A673 (cell line): Measurements from ENCODE around the gene CDH12. TPM values are rescaled to one million over a fixed set of nuclear protein-coding genes. Genes with fewer than 3 reads are reported as not detected.

Source experiments
- BruUV-seq: library from RNA; stranded (reverse); fragments of 400-500 nt; replicated peaks from 2 replicates; lab custom pipeline; 2021; lab: Mats Ljungman, UMichigan
- CTCF ChIA-PET: fragments of 300-600 bp; sonication (Branson Sonifier 250); formaldehyde crosslinking; loops from one replicate; lab custom pipeline; 2022; ENCODE audit warnings: antibody characterized with exemption; lab: Charles Lee
- POLR2A ChIA-PET: fragments of 300-600 bp; sonication (Branson Sonifier 250); formaldehyde crosslinking; loops from one replicate; lab custom pipeline; 2022; ENCODE audit warnings: antibody characterized with exemption; ENCODE audit not compliant: low non-redundant PET; lab: Charles Lee
- DNase-seq: peaks from one replicate; pipeline ENCODE4 v3.0.0-alpha.2; 2015; ENCODE audit warnings: low spot score
- H3K27ac ChIP-seq: fragments of 200-600 bp; sonication (generic); 2 replicates; pipeline ENCODE4 v1.5.1; 2016; ENCODE audit warnings: mixed run types, low read depth, mild to moderate bottlenecking, mixed read lengths, antibody characterized with exemption, low read length; ENCODE audit not compliant: poor library complexity, severe bottlenecking
- H3K27me3 ChIP-seq: fragments of 200-600 bp; sonication (generic); replicated peaks from 2 replicates; pipeline ENCODE4 v1.6.1; 2017; ENCODE audit warnings: mixed run types, low read depth, mild to moderate bottlenecking, mixed read lengths, antibody characterized with exemption, low read length; ENCODE audit not compliant: insufficient read depth, poor library complexity
- H3K36me3 ChIP-seq: fragments of 200-600 bp; sonication (generic); 2 replicates; pipeline ENCODE4 v1.6.1; 2016; ENCODE audit warnings: mixed run types, mild to moderate bottlenecking, mixed read lengths, antibody characterized with exemption, low read length; ENCODE audit not compliant: insufficient read depth, poor library complexity, severe bottlenecking
- H3K4me1 ChIP-seq: fragments of 200-600 bp; sonication (generic); 2 replicates; pipeline ENCODE4 v1.6.1; 2017; ENCODE audit warnings: mixed run types, mild to moderate bottlenecking, mixed read lengths, antibody characterized with exemption, low read length; ENCODE audit not compliant: insufficient read depth, poor library complexity, severe bottlenecking
- H3K4me3 ChIP-seq: fragments of 200-600 bp; sonication (generic); 2 replicates; pipeline ENCODE4 v1.5.1; 2016; ENCODE audit warnings: low read depth, mixed run types, mild to moderate bottlenecking, mixed read lengths, low read length; ENCODE audit not compliant: poor library complexity, severe bottlenecking
- H3K9me3 ChIP-seq: fragments of 200-600 bp; sonication (generic); 2 replicates; pipeline ENCODE4 v1.6.1; 2016; ENCODE audit warnings: mixed run types, low read depth, mild to moderate bottlenecking, mixed read lengths, antibody characterized with exemption, low read length; ENCODE audit not compliant: poor library complexity, severe bottlenecking
- EZH2 ChIP-seq: fragments of 200-600 bp; sonication (generic); IDR thresholded peaks from 2 replicates; pipeline ENCODE4 v1.6.1; 2017; ENCODE audit warnings: borderline replicate concordance, low read depth, mild to moderate bottlenecking, mixed read lengths, antibody characterized with exemption, low read length; ENCODE audit not compliant: poor library complexity, severe bottlenecking
- intact Hi-C: fragments of 100-400 bp; cut with micrococcal nuclease; formaldehyde crosslinking; loops from one replicate; pipeline ENCODE4 v1.10.0; 2022; ENCODE audit not compliant: unreplicated experiment
- total RNA-seq: library from RNA; stranded (reverse); gene quantifications from 2 replicates; pipeline ENCODE4 v1.2.3, GENCODE V29; 2021
- TF ChIP-seq, protein P1 (sequence below): fragments of 300-800, 200-600 bp; sonication (generic); conservative IDR thresholded peaks from 2 replicates; pipeline ENCODE4 v1.5.1; 2017; ENCODE audit warnings: low read depth, mild to moderate bottlenecking, antibody characterized with exemption, low read length, moderate library complexity, mixed read lengths

CDH12 gene
- total RNA-seq, 1 experiment from 2014 or later, result 39.5 TPM

DNA sequence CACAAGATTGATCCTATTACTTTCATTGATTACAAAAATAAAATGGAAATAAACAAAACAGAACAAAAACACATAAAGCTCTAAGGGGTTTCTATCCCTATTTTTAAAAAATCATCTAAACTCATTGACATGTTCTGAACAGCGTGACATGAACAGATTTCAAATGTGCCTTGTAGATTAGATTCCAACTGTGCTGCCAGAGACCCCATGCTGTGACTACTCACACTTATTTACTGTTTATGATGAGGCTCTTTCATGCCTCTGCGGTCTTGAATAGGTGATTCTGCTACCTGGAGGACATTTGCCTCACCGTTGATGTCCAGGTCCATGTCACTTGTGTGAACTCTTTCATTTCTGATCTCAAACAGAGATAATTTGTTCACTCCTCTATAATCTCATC, 990.2 kb downstream of the CDH12 start:
- no peaks in the 10 kb centered on the region for H3K9me3 ChIP-seq
- H3K27ac ChIP-seq, result no peak overlapping the region
- H3K4me3 ChIP-seq, result no peak overlapping the region
- H3K4me1 ChIP-seq, result peaks cover 8% of the 10 kb centered on the region
- no peaks in the 10 kb centered on the region for H3K36me3 ChIP-seq
- peak; percentile 55 for DNase-seq
- POLR2A ChIA-PET, result no interaction called here
- intact Hi-C loops, result no loop called here
- no peaks in the 10 kb centered on the region for H3K27me3 ChIP-seq
- no TSS peak for BruUV-seq
- CTCF ChIA-PET, result no interaction called here
- TF ChIP-seq, protein P1, sequence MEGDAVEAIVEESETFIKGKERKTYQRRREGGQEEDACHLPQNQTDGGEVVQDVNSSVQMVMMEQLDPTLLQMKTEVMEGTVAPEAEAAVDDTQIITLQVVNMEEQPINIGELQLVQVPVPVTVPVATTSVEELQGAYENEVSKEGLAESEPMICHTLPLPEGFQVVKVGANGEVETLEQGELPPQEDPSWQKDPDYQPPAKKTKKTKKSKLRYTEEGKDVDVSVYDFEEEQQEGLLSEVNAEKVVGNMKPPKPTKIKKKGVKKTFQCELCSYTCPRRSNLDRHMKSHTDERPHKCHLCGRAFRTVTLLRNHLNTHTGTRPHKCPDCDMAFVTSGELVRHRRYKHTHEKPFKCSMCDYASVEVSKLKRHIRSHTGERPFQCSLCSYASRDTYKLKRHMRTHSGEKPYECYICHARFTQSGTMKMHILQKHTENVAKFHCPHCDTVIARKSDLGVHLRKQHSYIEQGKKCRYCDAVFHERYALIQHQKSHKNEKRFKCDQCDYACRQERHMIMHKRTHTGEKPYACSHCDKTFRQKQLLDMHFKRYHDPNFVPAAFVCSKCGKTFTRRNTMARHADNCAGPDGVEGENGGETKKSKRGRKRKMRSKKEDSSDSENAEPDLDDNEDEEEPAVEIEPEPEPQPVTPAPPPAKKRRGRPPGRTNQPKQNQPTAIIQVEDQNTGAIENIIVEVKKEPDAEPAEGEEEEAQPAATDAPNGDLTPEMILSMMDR, result no peak
- TF ChIP-seq EZH2, result no peak

DNA sequence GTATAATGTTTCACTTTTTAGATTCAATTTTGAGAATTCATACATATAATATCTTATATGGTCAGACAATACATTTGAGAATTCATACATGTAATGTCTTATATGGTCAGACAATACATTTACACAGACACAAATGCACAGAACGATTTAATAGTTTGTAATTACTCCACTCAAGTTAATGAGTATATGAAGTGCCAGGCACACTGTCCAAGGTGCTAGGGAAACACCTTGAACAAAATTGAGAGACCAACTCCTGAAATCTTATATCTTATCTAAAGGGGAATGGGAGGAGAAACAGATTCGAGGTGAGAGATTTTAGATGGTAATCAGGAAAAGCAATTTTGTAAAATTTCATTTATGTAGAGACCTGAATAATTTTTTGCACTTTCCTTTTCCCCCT, 994.7 kb downstream of the CDH12 start:
- Histone ChIP-seq H3K9me3 (no peaks in the 10 kb centered on the region), H3K27me3 (no peaks in the 10 kb centered on the region), H3K4me3 (no peak overlapping the region), H3K27ac (no peak overlapping the region), H3K4me1 (peaks cover 15% of the 10 kb centered on the region), H3K36me3 (no peaks in the 10 kb centered on the region)
- BruUV-seq, result no TSS peak
- TF ChIP-seq EZH2, result no peak
- TF ChIP-seq, protein P1, result no peak
- DNase-seq, result no peak
- POLR2A ChIA-PET, result interaction anchor here (0.7 kb wide), 1 partner anchor 1370 kb away, joined by 3 read pairs; no protein-coding TSS in a partner anchor
- CTCF ChIA-PET, result no interaction called here
- intact Hi-C loops, result no loop called here

DNA sequence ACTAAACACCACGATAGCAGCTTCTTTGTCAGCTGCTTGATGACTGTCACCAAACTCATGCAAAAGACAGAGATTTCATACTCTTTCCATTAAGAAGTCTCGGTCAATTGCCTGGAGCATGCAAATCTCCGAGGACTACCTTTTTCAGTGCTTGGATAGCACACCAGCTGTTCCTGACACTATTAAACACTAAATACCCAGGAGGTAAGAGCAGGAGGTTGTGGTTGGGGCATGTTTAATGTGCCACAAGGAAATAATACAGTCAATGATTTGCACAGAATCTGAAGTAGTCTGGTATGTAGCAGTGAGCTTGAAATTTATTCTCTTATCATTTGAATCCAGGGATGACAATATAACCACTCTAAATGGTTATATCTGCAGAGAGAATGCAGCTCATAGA, 996.2 kb downstream of the CDH12 start:
- ChIA-PET POLR2A (no interaction called here), CTCF (no interaction called here)
- Histone ChIP-seq H3K36me3 (no peaks in the 10 kb centered on the region), H3K27me3 (no peaks in the 10 kb centered on the region), H3K27ac (no peak overlapping the region), H3K4me3 (no peak overlapping the region), H3K9me3 (no peaks in the 10 kb centered on the region), H3K4me1 (peaks cover 7% of the 10 kb centered on the region)
- peak; percentile 18 for DNase-seq
- no TSS peak for BruUV-seq
- intact Hi-C loops, result no loop called here
- no peak for TF ChIP-seq EZH2
- TF ChIP-seq, protein P1, result no peak
